T-cell (primary cell): ENCODE data around the gene OSBPL3. TPM values are rescaled to one million over a fixed set of nuclear protein-coding genes. Genes with fewer than 3 reads are reported as not detected.

Source experiments
- ATAC-seq, 4 experiments: fragments of 200-7000 bp in 3 of 4; fragments of 150-1000 bp in 1 of 4; cut with Tn5 transposase; replicated peaks in 1 of 4; 1 replicate in 3 of 4; 2 replicates in 1 of 4; pipeline ENCODE4 v1.10.0; 2021; ENCODE audit warnings: moderate library complexity in 3 of 4, mild to moderate bottlenecking in 2 of 4, moderate number of reproducible peaks in 1 of 4
- CTCF ChIA-PET, 2 donors: fragments of 300-600 bp; sonication (Branson Sonifier 250); formaldehyde crosslinking; loops; one replicate each; lab custom pipeline; 2022; ENCODE audit warnings: antibody characterized with exemption in 2 of 2; lab: Charles Lee
- POLR2A ChIA-PET, 2 donors: fragments of 300-600 bp; sonication (Branson Sonifier 250); formaldehyde crosslinking; loops; one replicate each; lab custom pipeline; 2022; ENCODE audit warnings: antibody characterized with exemption in 2 of 2; lab: Charles Lee
- DNase-seq, 35 experiments: peaks; one replicate each; pipeline versions ENCODE4 v3.0.0 to v3.0.0-alpha.2; 2013 to 2023
- H3K27ac ChIP-seq: one replicate; pipeline ENCODE4 v1.5.1; 2013; ENCODE audit warnings: low read length
- H3K27me3 ChIP-seq, 2 experiments: replicated peaks in 1 of 2; 1 replicate in 1 of 2; 2 replicates in 1 of 2; pipeline versions ENCODE4 v1.6.1 to v1.7.0; 2013; ENCODE audit warnings: low read length in 1 of 2, mixed read lengths in 1 of 2; ENCODE audit not compliant: control insufficient read depth in 2 of 2, insufficient read depth in 2 of 2; ENCODE audit errors: extremely low read depth in 1 of 2
- H3K36me3 ChIP-seq, 2 donors: 1 replicate in 1 of 2; 2 replicates in 1 of 2; pipeline versions ENCODE4 v1.6.1 to v1.7.0; 2013; ENCODE audit warnings: low read length in 1 of 2; ENCODE audit not compliant: control insufficient read depth in 2 of 2, insufficient read depth in 1 of 2; ENCODE audit errors: extremely low read depth in 1 of 2
- H3K4me1 ChIP-seq, 2 experiments: 1 replicate in 1 of 2; 2 replicates in 1 of 2; pipeline versions ENCODE4 v1.6.1 to v1.7.0; 2013; ENCODE audit warnings: low read length in 2 of 2, mixed read lengths in 1 of 2; ENCODE audit not compliant: insufficient read depth in 2 of 2, control insufficient read depth in 1 of 2; ENCODE audit errors: extremely low read depth in 1 of 2
- H3K4me3 ChIP-seq, 2 donors: 1 replicate in 1 of 2; 2 replicates in 1 of 2; pipeline versions ENCODE4 v1.5.1 to v1.7.0; 2013; ENCODE audit warnings: mild to moderate bottlenecking in 2 of 2, low read length in 1 of 2, moderate library complexity in 1 of 2; ENCODE audit not compliant: control insufficient read depth in 1 of 2; ENCODE audit errors: extremely low read depth in 1 of 2
- H3K9me3 ChIP-seq: 2 replicates; pipeline ENCODE4 v1.7.0; 2013
- H3K27ac Mint-ChIP-seq, 2 donors: one replicate each; pipeline ENCODE4 v1.8.0; 2020 to 2021; ENCODE audit warnings: mild to moderate bottlenecking in 2 of 2, mixed read lengths in 2 of 2
- H3K27me3 Mint-ChIP-seq, 2 donors: one replicate each; pipeline ENCODE4 v1.8.0; 2021 to 2022; ENCODE audit warnings: mixed read lengths in 2 of 2
- H3K36me3 Mint-ChIP-seq: one replicate; pipeline ENCODE4 v1.8.0; 2021; ENCODE audit warnings: mixed read lengths
- H3K4me1 Mint-ChIP-seq, 3 donors: one replicate each; pipeline ENCODE4 v1.8.0; 2020 to 2022; ENCODE audit warnings: mixed read lengths in 3 of 3, mild to moderate bottlenecking in 1 of 3
- H3K4me3 Mint-ChIP-seq, 3 donors: one replicate each; pipeline ENCODE4 v1.8.0; 2020 to 2022; ENCODE audit warnings: mild to moderate bottlenecking in 3 of 3, mixed read lengths in 3 of 3, moderate library complexity in 3 of 3
- H3K9me3 Mint-ChIP-seq, 3 donors: one replicate each; pipeline ENCODE4 v1.8.0; 2020 to 2022; ENCODE audit warnings: mixed read lengths in 3 of 3
- WGBS: methylation state at CpG from one replicate; pipeline ENCODE4 v1.1.5; 2013; ENCODE audit warnings: missing lambda C conversion rate; ENCODE audit not compliant: insufficient coverage; 5-methylcytosine and 5-hydroxymethylcytosine counted together
- total RNA-seq, 35 experiments: library from RNA in 6 of 35; stranded (reverse) in 6 of 35; fragments of 120-200 nt in 1 of 35; gene quantifications; one replicate each; pipeline versions ENCODE4 v1.2.1 to v1.2.4 and lab custom pipeline; 2013 to 2026

Gene OSBPL3
- total RNA-seq, 5 donors from 2014 or later (not counting 1 experiment from before 2014, with no cell fraction given): 30.2 to 62.7 (median 54.7) TPM

DNA sequence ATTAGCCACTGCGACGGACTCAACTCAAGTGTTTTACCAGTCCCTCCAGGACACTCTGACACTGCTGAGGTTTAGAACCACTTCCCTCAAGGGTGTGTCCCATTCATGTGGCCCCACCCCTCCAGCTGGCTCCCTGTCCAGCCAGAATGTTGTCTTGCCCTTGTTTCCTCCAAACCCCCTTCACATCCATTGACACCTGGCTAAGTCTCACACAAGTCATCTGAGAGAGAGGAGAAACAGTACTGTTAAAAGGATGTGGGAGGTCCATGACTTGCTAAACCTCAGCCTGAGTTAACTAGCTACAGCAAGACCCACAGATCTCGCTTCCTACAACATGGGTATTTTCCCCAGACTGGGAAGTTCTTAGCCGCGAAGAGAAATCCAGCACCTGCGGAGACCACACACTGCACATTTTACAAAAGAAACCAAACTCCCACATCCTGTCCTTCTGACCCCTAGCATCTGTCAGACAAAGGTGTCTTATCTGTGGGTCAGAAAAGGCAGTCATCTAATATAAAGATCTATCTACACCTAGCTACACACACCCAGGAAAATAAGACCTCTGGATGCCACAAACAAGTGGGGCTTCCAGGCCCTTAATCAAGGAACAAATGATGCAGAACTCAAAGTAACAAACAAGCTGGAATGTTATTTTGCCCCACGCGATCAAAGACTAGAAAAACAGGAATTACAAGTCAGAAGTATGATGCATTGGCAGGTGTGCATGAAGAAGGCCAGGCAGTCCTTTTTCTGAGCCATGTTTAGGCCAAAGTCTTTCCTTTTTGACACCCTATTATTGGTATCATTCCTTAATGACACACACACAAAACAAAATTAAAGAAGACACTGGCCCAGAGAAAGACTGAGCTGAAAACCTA lies 13.9 kb downstream of the OSBPL3 start:
- ChIA-PET POLR2A (interaction anchor here in 1 of 2 donors (0.6 to 0.7 kb wide), 3 partner anchors 19 to 176 kb away, joined by 3 read pairs; no protein-coding TSS in a partner anchor), CTCF (interaction anchor here (0.5 to 0.9 kb wide), 4 partner anchors 133 to 152 kb away, joined by 3 read pairs; no protein-coding TSS in a partner anchor)
- Histone ChIP-seq H3K36me3 (no peaks in the 10 kb centered on the region), H3K4me3 (no peak overlapping the region), H3K27me3 (no peaks in the 10 kb centered on the region), H3K4me1 (peaks cover 11 to 27% of the 10 kb centered on the region in 2 experiments), H3K9me3 (no peaks in the 10 kb centered on the region), H3K27ac (peak overlapping the region; percentile 54)
- no peaks in the 10 kb centered on the region for H3K36me3 Mint-ChIP-seq
- ATAC-seq: peak; percentile 75 to 91 (median 83)
- H3K9me3 Mint-ChIP-seq: no peaks in the 10 kb centered on the region
- DNase-seq: peak in 21 of 35 experiments; percentile 1 to 74 (median 22)
- H3K27ac Mint-ChIP-seq: peak overlapping the region; percentile 89 to 90
- WGBS: 31% methylated on average over 4 of the region's 8 CpGs
- H3K4me3 Mint-ChIP-seq: peak overlapping the region; percentile 21 to 31 (median 26)
- H3K27me3 Mint-ChIP-seq: no peaks in the 10 kb centered on the region
- peaks cover 67 to 80% (median 70%) of the 10 kb centered on the region in 3 donors for H3K4me1 Mint-ChIP-seq

DNA sequence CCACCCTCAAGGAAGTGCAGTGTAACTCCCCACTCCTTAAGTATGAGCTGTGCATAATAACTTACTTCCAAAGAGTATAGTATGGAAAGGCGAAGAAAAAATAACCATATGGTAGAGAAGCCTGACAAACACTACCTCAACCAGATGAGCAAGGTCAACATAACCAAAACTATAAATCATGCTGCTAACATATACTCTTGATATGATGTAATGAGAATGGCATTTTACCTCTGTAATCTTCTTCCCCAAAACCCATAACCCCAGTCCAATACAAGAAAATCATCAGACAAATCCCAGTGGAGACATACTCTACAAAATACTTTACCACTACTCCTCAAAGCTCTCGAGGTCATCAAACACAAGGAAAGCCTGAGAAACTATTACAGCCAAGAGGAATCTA lies 15.8 kb downstream of the OSBPL3 start:
- Mint-ChIP-seq H3K36me3 (no peaks in the 10 kb centered on the region), H3K9me3 (no peaks in the 10 kb centered on the region), H3K4me1 (peaks cover 76 to 83% (median 77%) of the 10 kb centered on the region in 3 donors), H3K27me3 (no peaks in the 10 kb centered on the region), H3K27ac (peak overlapping the region; percentile 16 to 71), H3K4me3 (no peak overlapping the region)
- no peaks in the 10 kb centered on the region for H3K36me3 ChIP-seq
- CTCF ChIA-PET: interaction anchor here in 1 of 2 donors (0.5 kb wide), 1 partner anchor 1253 kb away, joined by 3 read pairs; no protein-coding TSS in a partner anchor
- no peak for DNase-seq
- no peak for ATAC-seq
- H3K27ac ChIP-seq: no peak overlapping the region
- H3K9me3 ChIP-seq: no peaks in the 10 kb centered on the region
- H3K4me3 ChIP-seq: no peak overlapping the region
- no CpG with 5 or more reads among the region's 2 CpGs for WGBS
- POLR2A ChIA-PET: no interaction called here
- peaks cover 11 to 25% of the 10 kb centered on the region in 2 experiments for H3K4me1 ChIP-seq
- H3K27me3 ChIP-seq: no peaks in the 10 kb centered on the region

DNA sequence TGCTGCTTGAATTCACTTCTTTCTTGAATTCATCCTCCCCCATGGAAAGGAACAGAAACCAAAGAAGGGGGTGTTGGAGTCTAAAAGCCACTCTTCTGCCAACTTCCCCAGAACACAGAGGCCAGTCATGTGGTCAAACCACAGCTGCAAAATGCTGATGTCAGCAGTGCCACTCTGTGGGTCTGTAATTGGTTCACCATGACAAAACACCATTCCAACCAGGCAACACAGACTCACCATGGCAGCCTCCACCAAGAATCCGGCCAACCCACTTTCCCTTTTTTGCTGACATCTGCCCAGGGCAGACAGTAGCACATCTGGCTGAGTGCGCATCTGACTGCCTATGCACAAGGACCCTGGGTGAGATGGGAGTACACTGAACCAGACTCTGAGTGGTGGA lies 16.8 kb downstream of the OSBPL3 start:
- Histone ChIP-seq H3K36me3 (no peaks in the 10 kb centered on the region), H3K4me3 (no peak overlapping the region), H3K27ac (no peak overlapping the region), H3K9me3 (no peaks in the 10 kb centered on the region), H3K4me1 (peaks cover 11 to 25% of the 10 kb centered on the region in 2 experiments), H3K27me3 (no peaks in the 10 kb centered on the region)
- ATAC-seq (no peak), DNase-seq (peak in 14 of 35 experiments; percentile 5 to 46 (median 18))
- H3K27me3 Mint-ChIP-seq: no peaks in the 10 kb centered on the region
- CTCF ChIA-PET: interaction anchor here (0.5 to 0.7 kb wide), 2 partner anchors 11 to 14 kb away, joined by 3 read pairs; no protein-coding TSS in a partner anchor
- H3K4me1 Mint-ChIP-seq: peaks cover 80 to 88% (median 86%) of the 10 kb centered on the region in 3 donors
- POLR2A ChIA-PET: no interaction called here
- H3K4me3 Mint-ChIP-seq: no peak overlapping the region
- peak overlapping the region; percentile 52 to 53 for H3K27ac Mint-ChIP-seq
- H3K9me3 Mint-ChIP-seq: no peaks in the 10 kb centered on the region
- no peaks in the 10 kb centered on the region for H3K36me3 Mint-ChIP-seq
- 100% methylated on average over 1 of the region's 2 CpGs for WGBS

DNA sequence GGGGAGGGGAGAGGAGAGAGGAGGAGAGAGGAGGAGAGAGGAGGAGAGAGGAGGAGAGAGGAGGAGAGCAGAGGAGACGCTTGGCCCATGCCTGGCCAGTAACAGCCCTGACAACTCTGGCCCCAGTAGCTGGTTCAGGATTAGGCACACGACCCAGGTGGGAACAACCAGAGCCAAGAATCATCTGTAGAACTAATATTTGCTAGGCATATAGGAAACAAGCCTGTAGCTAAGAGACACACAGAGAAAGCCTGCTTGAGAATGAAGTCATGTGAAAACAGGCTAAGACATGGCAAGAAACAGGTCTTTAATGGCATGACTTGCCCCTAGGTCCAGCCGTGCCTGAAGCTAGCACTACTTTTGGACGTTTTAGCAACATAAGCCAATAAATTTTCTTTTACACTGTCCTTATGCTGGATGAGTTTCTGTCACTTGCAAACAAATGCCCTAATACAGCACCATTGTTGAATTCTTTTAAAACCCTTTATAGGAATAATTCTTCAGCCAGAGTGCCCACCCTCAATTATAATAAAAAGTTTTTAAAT lies 17.5 kb downstream of the OSBPL3 start:
- peaks cover 11 to 25% of the 10 kb centered on the region in 2 experiments for H3K4me1 ChIP-seq
- no peaks in the 10 kb centered on the region for H3K9me3 Mint-ChIP-seq
- H3K9me3 ChIP-seq: no peaks in the 10 kb centered on the region
- DNase-seq (no peak), ATAC-seq (no peak)
- no peaks in the 10 kb centered on the region for H3K36me3 Mint-ChIP-seq
- 90% methylated on average over 3 of the region's 4 CpGs for WGBS
- no peaks in the 10 kb centered on the region for H3K27me3 Mint-ChIP-seq
- H3K27me3 ChIP-seq: no peaks in the 10 kb centered on the region
- H3K27ac ChIP-seq: no peak overlapping the region
- H3K4me1 Mint-ChIP-seq: peaks cover 81 to 90% (median 86%) of the 10 kb centered on the region in 3 donors
- H3K36me3 ChIP-seq: no peaks in the 10 kb centered on the region
- no peak overlapping the region for H3K4me3 Mint-ChIP-seq
- H3K4me3 ChIP-seq: no peak overlapping the region
- H3K27ac Mint-ChIP-seq: no peak overlapping the region
- ChIA-PET CTCF (interaction anchor here in 1 of 2 donors (0.7 kb wide), 1 partner anchor 10 kb away, joined by 3 read pairs; no protein-coding TSS in a partner anchor), POLR2A (interaction anchor here in 1 of 2 donors (0.5 kb wide), 1 partner anchor 161 kb away, joined by 3 read pairs; no protein-coding TSS in a partner anchor)

- CTCF ChIA-PET: no interaction called here
- POLR2A ChIA-PET: no interaction called here
- ATAC-seq (no peak), DNase-seq (no peak)
- WGBS: no CpG with 5 or more reads among the region's 6 CpGs
- Mint-ChIP-seq H3K27ac (no peak overlapping the region), H3K9me3 (no peaks in the 10 kb centered on the region), H3K36me3 (peaks cover 4% of the 10 kb centered on the region), H3K27me3 (no peaks in the 10 kb centered on the region), H3K4me1 (peaks cover 76 to 87% (median 85%) of the 10 kb centered on the region in 3 donors), H3K4me3 (no peak overlapping the region)
- Histone ChIP-seq H3K27me3 (no peaks in the 10 kb centered on the region), H3K9me3 (no peaks in the 10 kb centered on the region), H3K4me3 (no peak overlapping the region), H3K4me1 (peaks cover 2 to 11% of the 10 kb centered on the region in 2 experiments), H3K27ac (no peak overlapping the region), H3K36me3 (no peaks in the 10 kb centered on the region)
Measured at GRCh38 chr7:24959735-24960485, 20.1 kb downstream of the OSBPL3 start.

DNA sequence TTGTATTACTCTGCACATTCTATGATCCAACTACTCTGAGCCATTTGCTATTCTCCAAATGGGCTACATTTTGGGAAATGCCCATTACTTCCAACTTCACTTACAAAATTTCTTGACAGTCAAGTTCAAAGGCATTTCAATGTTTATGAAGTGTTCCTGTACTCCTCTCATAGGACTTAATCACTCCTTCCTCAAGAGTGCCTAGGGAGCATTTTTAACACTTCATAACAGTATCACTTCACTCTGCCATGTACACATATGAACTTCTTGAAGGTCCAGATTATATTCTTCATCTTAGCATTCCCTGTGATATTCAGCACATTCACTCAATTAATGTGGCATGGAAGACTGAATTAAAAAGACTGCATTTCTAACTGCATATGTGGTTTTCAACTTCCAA lies 21.6 kb downstream of the OSBPL3 start:
- H3K4me1 ChIP-seq: peaks cover 0 to 10% of the 10 kb centered on the region in 2 experiments

More for the DNA sequence above, 21.6 kb downstream of the OSBPL3 start:
- Histone ChIP-seq H3K27me3 (no peaks in the 10 kb centered on the region), H3K36me3 (no peaks in the 10 kb centered on the region), H3K4me3 (no peak overlapping the region), H3K27ac (no peak overlapping the region), H3K9me3 (no peaks in the 10 kb centered on the region)
- ChIA-PET CTCF (no interaction called here), POLR2A (interaction anchor here in 1 of 2 donors (0.7 kb wide), 1 partner anchor 55 kb away, joined by 3 read pairs; no protein-coding TSS in a partner anchor)
- peak overlapping the region in 1 of 2 donors; percentile 12 for H3K27ac Mint-ChIP-seq
- no peaks in the 10 kb centered on the region for H3K9me3 Mint-ChIP-seq
- H3K27me3 Mint-ChIP-seq: no peaks in the 10 kb centered on the region
- DNase-seq: no peak
- peaks cover 78 to 86% (median 85%) of the 10 kb centered on the region in 3 donors for H3K4me1 Mint-ChIP-seq
- peaks cover 4% of the 10 kb centered on the region for H3K36me3 Mint-ChIP-seq
- no peak for ATAC-seq
- no peak overlapping the region for H3K4me3 Mint-ChIP-seq
